NCI-H1417 treated with DMSO at 0.1 percent for 48 hours (cell line): ENCODE measurements around the gene SNAP25.

Source experiments
- DNase-seq: peaks from one replicate; lab custom pipeline; 2025; lab: John Stamatoyannopoulos, UW

Gene SNAP25

GRCh38 chr20:10218536-10219451 lies at the start of gene SNAP25:
SNAP25 (plus strand) TSS chr20:10218830; CDS start chr20:10275492, 56,662 bp downstream.
- peak; percentile 81 for DNase-seq

DNA sequence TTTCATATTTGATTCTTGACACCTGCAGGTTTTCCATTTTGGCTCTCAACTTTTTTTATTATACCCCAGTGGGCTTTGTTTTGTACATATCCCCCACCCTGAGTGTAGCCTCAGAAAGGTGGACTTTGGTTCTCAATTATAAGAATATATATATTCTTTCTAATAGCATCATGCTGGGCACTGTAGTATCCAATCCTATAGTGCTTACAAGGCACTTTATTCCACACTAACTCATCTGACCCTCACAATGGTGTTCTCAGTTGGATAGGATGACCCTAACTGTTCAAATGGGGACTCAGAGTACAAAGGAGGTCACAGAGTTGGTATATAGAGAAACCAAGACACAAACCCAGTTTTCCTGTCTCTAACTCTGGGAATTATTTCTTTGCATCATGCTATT lies 48.9 kb upstream of the SNAP25 start:
- no peak for DNase-seq

GRCh38 chr20:10170261-10170660 lies 48.4 kb upstream of the SNAP25 start:
- no peak for DNase-seq

DNA sequence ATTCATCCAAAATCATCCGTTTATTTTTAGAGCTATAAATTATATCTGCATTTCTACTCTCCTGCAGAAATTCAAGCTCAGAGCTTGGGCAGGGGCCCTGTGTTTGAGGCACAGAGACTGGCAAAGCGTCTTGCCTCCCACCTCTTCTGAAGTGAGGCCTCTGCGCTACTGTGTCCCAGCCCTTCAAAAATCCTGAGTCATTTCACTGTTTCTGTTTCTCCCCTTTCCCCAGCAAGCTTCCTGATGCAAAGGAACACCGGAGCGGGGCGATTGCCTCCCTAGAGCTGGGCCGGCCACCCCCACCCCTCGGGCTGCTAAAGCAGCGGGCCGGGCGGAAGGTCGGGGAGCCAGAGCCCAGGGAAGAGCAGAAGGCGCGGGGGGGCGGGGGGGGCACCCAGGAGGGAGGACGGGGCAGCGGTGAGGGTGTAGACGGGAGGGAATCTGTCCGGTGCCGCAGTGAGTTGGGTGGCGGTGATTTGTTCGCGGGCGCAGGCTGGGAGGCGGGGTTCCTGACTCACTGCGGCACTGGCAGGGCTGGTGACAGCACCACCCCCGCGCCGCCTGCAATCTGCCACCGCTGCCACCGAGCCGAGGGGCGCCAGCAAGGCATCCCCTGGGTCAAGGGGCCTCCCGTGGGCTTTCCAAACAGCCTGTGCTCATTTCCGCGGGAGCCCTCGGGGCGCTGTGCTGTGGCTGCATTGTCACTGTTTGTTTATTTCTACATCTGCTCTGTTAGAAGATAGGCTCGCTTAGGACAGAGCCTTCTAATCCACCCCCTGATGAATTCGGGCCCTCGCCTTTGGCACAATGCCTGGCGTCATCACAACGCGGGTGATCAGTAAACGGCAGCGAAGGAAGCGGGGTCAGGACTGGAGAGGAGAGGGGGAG lies 46.5 kb upstream of the SNAP25 start:
- DNase-seq: peak; percentile 50

- no peak for DNase-seq
Measured at GRCh38 chr20:10172998-10173655, 45.5 kb upstream of the SNAP25 start.

DNA sequence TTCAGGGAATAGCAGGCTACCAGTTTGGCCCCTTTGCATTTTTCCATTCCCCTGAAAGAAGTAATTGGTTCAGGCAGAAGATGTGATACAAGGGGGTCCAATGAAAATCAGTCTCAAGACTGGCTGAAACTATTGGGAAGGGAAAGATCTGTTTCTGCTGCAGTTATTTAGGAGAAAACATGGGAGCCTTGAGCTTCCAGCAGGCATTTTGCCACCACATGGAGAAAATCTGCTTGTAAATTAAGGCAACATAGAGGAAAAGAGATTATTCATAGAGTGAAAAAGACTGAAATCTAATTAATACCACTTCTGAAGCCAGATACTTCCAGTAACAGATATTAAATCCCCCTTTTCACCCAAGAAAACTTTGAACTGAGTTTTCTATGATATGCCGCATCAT lies 44.2 kb upstream of the SNAP25 start:
- DNase-seq: no peak

- no peak for DNase-seq
Measured at GRCh38 chr20:10177326-10177725, 41.3 kb upstream of the SNAP25 start.

GRCh38 chr20:10178091-10178490 lies 40.5 kb upstream of the SNAP25 start:
- no peak for DNase-seq

DNA sequence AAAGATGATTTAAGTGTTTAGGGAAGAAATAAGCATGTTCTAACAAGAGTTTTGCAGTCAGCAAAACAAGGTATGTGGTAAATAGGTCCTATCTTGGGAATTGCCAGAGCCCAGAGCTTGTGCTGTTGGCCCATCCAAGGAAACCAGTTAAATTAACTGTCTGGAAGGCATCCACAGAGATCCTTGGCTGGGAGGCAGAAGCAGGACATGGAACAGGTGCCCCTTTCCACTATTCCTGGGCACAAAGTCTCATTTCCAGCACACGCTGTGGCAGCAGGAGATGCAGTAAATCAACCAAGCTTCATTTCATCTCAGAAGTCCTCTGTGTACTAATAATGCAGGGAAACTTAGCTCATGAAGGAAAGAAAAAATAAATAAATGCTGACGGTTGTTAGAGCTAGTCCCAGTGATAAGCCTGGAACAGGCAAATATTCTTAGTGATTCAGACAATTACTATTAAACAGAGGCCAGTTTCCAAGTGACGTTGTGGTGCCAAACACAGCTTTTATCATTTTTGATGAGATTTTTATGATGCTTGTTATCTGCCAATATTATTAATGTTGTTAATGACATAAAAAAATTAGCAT lies 39.8 kb upstream of the SNAP25 start:
- DNase-seq: no peak

- no peak for DNase-seq
Measured at GRCh38 chr20:10179574-10180298, 38.9 kb upstream of the SNAP25 start.

DNA sequence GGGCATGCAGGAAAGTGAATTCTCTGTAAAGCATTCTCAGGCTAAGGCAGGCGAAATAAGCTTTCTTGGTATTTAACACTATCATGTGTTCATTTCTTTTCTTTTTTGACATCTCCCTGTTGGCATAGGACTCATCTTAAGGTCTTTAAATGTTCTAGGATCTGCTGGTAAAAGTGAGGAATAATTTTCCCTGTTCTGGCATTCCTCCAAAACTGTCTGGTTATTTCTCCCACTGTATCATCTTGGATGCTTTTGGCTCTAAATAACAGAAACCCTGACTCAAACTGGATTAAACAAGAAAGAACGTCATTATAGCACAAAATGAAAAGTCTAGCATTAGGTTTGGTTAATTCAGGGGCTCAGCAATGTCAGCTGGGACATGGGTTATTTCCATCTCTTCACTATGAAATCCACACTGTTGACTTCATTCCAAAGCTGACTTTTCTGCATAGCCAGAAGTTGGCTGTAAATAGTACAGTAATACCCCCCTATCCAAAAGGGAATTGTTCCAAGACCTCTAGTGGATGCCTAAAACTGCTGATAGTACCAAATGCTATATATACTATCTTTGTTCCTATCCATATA lies 37.9 kb upstream of the SNAP25 start:
- no peak for DNase-seq

GRCh38 chr20:10185741-10186558 lies 32.7 kb upstream of the SNAP25 start:
- peak; percentile 49 for DNase-seq

DNA sequence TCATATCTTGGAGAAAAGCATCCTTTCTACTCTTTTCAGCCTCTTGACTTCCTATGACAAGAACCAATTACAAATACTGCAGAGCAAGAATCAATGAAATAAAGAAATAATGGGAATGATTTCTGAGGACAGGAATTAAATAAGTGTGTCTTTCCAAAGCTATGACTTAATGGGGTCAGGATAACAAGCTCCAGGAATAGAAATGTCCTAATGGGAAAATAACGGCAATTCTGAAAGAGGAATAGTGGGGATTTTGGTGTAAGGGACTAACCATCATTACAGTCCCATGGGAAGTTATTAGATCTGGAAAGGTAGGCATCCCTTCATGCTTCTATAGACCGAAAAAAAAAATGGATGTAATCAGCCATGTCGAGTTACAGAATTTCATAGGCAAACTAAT lies 28.2 kb upstream of the SNAP25 start:
- no peak for DNase-seq

- no peak for DNase-seq
Measured at GRCh38 chr20:10192171-10192570, 26.5 kb upstream of the SNAP25 start.

DNA sequence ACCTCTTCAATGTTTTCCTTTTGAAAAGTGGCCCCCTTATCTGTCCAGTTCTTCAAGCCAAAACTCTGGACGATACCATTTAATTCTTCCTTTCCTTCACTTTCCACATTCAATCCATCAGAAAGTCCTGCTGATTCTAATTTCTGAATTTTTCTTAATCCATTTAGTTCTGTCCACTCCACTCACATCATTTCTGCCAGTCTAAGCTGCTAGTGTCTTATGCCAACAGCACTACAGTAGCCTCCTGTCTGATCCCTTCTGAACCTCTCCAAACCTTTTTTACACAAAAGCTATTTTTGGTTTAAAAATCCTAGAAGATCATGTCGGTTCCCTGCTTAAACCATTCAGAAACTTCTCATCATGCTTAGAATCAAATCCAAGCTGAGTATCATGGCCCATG lies 24.5 kb upstream of the SNAP25 start:
- DNase-seq: no peak

DNA sequence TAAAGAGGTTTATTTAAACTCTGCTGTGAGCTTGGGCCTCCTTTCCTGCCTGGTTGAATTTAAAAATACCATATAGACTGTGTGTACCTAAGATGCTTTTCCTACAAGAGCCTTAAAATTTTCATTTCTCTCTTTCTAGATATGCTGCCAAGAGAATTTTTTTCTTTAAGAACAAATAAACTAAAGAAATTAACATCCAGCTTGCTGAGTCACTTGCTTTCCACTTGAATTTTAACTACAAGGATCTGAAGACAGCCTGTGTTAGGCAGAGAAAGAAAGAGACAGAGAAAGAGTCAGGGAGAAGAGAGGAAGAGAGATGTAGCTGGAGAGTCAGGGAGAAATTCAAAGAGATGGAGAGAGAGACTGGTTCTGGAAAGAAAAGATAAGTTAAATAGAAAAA lies 18.3 kb upstream of the SNAP25 start:
- DNase-seq: no peak

DNA sequence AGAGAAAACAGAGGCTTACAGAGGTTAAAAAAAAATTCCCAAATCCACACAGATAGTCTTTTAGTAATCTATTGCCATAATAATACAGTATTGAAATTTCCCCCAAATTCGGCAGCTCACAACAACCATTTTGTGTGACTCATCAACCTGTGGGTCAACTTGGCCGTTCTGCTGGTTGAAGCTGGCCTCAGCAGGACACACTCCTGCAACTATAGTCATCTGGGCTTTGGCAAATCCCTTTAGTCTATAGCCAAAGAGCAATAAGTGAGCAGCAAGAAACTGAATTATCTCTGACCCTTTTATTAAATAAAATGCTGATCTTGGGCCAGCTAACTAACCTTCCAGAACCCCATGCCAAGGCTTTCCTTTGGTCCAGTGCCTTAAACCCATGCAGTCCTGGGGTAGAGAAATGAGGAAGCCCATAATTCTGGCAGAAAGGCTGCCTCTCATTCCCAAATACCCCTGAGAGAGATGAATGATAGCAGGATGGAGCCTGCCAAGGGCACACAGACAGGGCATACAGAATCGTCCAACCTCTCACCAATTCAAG lies 17.2 kb upstream of the SNAP25 start:
- DNase-seq: no peak

DNA sequence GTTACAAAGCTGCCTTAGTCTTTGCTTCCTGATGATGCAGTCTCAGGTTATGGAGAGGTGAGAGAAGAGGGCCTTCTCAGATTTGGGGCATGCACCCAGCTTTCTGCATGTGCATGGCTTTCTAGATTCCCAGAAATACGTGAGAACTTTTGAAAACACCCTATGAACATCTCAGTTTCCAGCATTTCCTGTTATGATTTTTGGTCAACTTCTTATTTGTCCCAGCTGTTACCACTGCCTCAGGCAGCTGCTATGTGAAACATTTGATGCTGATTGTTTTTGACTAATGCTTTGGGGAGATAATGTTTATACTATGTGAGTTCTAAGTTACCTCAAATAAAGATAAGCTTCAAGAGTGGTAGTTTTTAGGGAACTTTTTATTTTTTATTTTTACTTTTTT lies 9.5 kb upstream of the SNAP25 start:
- no peak for DNase-seq

DNA sequence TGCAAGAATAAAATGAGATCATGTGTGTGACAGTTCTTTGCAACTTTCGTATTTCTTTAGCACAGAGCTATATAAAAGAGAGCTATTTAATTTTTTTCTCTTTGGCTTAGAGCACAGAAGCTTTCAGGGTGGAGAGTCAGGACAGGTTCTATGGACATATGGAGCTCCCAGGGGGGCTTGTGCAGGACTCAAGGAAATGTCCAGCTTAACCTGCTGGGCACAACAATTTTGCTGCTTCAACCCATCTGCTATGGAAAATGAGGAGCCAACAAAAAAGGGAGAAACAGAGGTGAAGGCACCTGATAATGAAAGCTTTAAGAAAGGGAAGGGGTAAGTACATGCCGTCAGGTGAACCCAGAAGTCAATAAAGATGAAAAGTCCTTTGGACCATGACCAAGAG lies 5.1 kb upstream of the SNAP25 start:
- no peak for DNase-seq
